RWPE1 (cell line): ENCODE results near the gene CYBC1.
A peak's percentile ranks its signal among the peaks of the same experiment; 100 is the strongest.

Source experiments
- CTCF ChIA-PET: fragments of 350-600 bp; sonication (Branson Sonifier 250); formaldehyde crosslinking; extraction: SDS; loops from one replicate; lab custom pipeline; 2021; lab: Yijun Ruan, JAX
- POLR2A ChIA-PET: fragments of 400-600 bp; formaldehyde crosslinking; extraction: SDS; loops from one replicate; lab custom pipeline; 2020; ENCODE audit warnings: antibody characterized with exemption; ENCODE audit not compliant: low non-redundant PET; lab: Yijun Ruan, JAX
- DNase-seq: peaks from one replicate; pipeline ENCODE4 v3.0.0; 2012; ENCODE audit warnings: low spot score
- H3K27ac ChIP-seq: fragments of 450-650 bp; 2 replicates; pipeline ENCODE4 v1.5.1; 2017
- TF ChIP-seq, protein P1 (sequence below): fragments of 450-650 bp; conservative IDR thresholded peaks from 2 replicates; pipeline ENCODE4 v1.5.1; 2017; ENCODE audit warnings: low read depth, mild to moderate bottlenecking

The CYBC1 gene

DNA sequence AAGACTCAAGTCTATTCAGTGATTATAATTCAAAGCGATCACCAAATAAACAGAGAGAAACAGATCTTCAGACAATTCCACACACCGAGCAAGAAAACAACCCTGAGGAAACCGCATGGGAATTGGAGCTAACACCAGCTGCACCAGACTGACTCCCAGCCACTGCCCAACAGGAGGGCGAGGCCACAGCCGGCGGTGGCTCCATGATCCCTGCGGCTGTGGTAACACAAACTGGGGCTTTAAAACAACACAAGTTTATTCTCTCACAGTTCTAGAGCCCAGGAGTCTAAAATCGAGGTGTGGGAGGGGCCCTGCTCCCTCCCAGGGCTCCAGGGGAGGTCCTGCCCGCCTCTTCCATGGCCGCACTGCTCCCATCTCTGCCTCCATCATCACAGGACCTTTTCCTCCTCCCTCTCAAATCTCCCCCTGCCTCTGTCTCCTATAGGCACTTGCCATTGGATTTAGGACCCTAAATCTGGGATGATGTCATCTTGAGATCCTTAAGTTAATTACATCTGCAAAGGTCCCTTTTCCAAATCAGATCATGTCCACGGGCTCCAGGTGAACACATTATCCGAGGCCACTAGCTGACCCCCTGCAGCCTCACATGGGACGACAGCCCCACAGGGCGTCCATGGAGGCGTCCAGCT, 42.1 kb downstream of the CYBC1 start:
- TF ChIP-seq, protein P1, sequence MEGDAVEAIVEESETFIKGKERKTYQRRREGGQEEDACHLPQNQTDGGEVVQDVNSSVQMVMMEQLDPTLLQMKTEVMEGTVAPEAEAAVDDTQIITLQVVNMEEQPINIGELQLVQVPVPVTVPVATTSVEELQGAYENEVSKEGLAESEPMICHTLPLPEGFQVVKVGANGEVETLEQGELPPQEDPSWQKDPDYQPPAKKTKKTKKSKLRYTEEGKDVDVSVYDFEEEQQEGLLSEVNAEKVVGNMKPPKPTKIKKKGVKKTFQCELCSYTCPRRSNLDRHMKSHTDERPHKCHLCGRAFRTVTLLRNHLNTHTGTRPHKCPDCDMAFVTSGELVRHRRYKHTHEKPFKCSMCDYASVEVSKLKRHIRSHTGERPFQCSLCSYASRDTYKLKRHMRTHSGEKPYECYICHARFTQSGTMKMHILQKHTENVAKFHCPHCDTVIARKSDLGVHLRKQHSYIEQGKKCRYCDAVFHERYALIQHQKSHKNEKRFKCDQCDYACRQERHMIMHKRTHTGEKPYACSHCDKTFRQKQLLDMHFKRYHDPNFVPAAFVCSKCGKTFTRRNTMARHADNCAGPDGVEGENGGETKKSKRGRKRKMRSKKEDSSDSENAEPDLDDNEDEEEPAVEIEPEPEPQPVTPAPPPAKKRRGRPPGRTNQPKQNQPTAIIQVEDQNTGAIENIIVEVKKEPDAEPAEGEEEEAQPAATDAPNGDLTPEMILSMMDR: no peak
- no peak for DNase-seq
- no peak overlapping the region for H3K27ac ChIP-seq
- POLR2A ChIA-PET: no interaction called here
- CTCF ChIA-PET: no interaction called here

DNA sequence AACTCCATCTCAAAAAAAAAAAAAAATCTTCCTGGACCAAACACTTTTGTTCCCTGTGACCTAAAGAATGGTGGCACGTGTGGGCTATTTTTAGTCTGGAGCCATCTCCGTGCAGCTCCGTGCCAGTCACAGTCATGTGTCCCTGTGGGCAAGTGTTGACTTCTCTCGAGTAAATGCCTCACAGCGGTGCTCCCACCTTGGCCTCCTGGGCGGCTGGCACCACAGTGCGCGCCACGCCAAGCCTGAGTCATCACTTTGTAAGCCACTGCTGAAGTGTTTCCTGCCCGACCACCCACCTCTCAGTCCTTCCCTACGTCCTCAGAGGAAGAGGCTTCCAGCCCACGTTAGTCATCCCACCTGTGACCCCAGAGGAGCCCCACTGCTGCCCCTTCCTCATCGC, 43.3 kb downstream of the CYBC1 start:
- no peak for DNase-seq
- CTCF ChIA-PET: interaction anchor here (0.7 kb wide), 1 partner anchor 74 kb away, joined by 5 read pairs; no protein-coding TSS in a partner anchor
- H3K27ac ChIP-seq: peak overlapping the region; percentile 5
- POLR2A ChIA-PET: interaction anchor here (0.7 kb wide), 1 partner anchor 96 kb away, joined by 4 read pairs; no protein-coding TSS in a partner anchor
- TF ChIP-seq, protein P1: no peak

DNA sequence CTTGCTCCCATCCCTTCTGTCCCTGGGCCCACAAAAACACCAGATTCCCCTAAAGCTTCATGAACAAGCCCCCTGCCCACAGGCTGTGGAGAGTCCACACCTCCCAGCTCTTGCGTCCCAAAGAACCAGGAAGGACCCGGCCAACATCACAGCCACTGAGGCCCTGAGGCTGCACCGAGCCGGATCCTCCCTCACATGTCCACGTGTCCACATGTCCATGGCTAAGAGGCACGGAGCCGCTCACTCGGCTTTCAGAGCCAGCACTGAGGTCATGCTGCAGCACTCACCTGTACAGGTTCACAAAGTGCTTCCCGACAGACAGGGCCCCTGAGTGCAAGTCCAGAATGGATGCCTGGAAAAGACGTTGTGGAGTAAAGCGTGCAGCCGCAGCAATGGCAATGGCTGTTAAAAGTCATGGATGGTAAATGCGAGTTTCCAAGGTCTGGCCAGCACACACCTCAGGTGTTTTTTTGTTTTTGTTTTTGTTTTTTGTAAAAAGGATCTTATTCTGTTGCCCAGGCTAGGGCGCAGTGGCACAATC, 44.4 kb downstream of the CYBC1 start:
- CTCF ChIA-PET: no interaction called here
- H3K27ac ChIP-seq: no peak overlapping the region
- no peak for DNase-seq
- TF ChIP-seq, protein P1: no peak
- POLR2A ChIA-PET: no interaction called here

DNA sequence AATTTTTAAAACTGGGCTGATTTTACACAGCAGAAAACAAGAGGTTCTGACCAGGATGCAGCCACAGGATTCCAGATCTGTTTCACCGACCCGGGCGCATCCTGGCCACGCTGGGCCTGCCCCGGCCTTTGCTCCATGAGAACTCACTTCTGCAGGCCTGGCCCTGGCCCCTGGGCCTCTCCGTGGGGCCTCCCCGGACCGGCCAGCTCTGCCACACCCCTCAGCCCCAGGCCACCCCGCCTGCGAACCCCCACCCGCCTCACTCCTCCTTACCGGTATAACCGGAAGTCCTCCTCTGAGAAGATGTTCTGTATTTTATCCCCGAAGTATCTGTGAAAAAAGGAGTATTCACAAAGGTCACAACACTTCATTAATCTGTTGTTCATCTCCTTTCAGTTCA, 45.5 kb downstream of the CYBC1 start:
- CTCF ChIA-PET: interaction anchor here (0.6 kb wide), 1 partner anchor 50 kb away, joined by 3 read pairs; no protein-coding TSS in a partner anchor
- no peak overlapping the region for H3K27ac ChIP-seq
- DNase-seq: no peak
- POLR2A ChIA-PET: no interaction called here
- TF ChIP-seq, protein P1: no peak

DNA sequence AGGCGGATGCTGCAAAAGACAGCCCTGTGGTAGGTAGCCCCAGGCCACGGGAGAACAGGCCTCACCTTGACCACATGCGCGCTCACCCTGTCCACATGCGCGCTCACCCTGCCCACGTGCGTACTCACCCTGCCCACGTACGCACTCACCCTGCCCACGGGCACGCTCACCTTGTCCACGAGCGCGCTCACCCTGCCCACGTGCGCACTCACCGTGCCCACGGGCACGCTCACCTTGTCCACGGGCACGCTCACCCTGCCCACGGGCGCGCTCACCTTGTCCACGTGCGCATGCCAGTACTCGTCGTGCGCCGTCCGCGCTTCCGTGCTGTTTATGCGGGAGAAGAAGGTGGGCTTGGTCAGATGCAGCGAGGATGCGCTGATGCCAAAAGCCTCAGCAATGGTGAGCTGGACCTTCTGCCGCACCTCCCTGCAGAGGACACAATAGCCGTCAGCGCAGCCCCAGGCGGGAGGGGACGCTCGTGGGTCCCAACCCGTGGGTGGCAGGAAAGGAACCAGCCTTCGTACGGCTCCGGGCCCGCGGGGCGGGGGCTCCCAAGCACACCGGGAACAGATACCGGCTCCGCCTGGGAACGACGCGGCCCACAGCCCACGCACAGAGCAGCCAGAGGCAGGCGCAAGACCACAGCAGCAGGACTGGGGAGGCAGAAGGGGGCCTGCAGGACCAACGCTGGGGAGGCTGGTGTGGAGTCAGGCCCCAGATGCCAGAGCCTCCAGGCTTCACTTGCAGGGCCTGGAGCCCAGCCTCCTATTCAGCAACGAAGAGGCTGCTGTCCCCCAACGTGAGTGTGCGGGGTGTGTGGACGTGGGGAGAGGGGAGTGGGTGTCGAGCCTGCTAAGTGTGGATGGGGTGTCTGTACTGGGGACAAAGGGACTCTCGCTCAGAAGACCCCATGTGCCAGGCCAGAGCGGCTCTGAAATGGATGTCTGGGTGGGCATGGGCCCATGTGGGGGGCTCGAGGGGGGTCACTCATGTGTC, 46.6 kb downstream of the CYBC1 start:
- DNase-seq: no peak
- CTCF ChIA-PET: interaction anchor here (0.6 kb wide), 1 partner anchor 51 kb away, joined by 3 read pairs; no protein-coding TSS in a partner anchor
- TF ChIP-seq, protein P1: no peak
- POLR2A ChIA-PET: no interaction called here
- H3K27ac ChIP-seq: no peak overlapping the region

DNA sequence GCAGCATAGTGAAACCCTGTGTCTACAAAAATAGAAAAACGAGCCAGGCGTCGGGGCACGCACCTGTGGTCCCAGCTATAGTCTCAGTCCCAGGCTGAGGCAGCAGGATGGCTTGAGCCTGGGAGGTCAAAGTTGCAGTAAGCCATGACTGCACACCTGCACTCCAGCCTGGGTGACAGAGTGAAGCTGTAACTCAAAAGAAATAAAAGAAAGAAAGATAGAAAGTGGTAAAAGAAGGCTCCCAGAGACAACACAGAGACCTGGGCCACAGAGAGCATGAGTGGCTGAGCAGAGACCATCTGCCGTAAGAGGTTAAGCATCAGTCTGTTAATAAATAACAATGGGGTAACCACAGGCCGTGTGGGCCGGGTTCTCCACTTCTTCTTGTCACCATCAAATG, 47.7 kb downstream of the CYBC1 start:
- CTCF ChIA-PET: interaction anchor here (1.1 kb wide), 1 partner anchor 374 kb away, joined by 3 read pairs; no protein-coding TSS in a partner anchor
- no peak overlapping the region for H3K27ac ChIP-seq
- DNase-seq: no peak

More for the DNA sequence above, 47.7 kb downstream of the CYBC1 start:
- POLR2A ChIA-PET: no interaction called here
- TF ChIP-seq, protein P1: no peak
